GM21825 (cell line): ENCODE measurements around the gene IWS1.
"Not testable (repeated sequence)": the region's sequence is repeated elsewhere in the genome, so short reads cannot be mapped to it uniquely, and the experiment has no call there.

Experiments used
- ATAC-seq: cut with Tn5 transposase; IDR thresholded peaks from one replicate; pipeline ENCODE4 v1.9.1; 2021; ENCODE audit warnings: mild to moderate bottlenecking, moderate library complexity; ENCODE audit not compliant: unreplicated experiment

Gene IWS1

GRCh38 chr2:127530245-127531140 is 4.2 kb upstream of the IWS1 start:
- ATAC-seq, result no peak

- not testable (repeated sequence) for ATAC-seq
These were observed 3.1 kb upstream of the IWS1 start for GRCh38 chr2:127529416-127529815.

DNA sequence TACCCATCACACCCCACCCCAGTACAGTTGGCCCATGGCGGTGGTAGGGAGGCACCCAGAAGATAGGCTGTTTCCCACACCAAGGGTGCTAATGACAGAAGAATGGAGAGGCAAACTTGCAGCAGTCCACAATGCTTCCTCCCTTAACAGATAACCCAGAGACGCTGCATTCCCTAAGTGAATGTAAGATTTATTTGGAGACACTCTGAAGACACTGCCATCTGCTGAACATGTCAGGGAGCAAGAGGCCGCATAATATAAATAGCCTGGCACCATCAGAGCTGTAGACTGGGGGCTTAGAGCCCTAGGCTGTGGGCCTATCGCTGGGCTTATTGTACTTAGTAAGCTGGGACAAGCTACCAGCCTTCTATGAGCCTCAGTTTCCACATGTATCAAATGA is 2.2 kb upstream of the IWS1 start:
- ATAC-seq, result no peak

GRCh38 chr2:127527001-127527804 is 914 bp upstream of the IWS1 start:
- peak; percentile 16 for ATAC-seq

GRCh38 chr2:127525691-127526131 is 578 bp downstream of the IWS1 start:
- ATAC-seq, result peak; percentile 20

DNA sequence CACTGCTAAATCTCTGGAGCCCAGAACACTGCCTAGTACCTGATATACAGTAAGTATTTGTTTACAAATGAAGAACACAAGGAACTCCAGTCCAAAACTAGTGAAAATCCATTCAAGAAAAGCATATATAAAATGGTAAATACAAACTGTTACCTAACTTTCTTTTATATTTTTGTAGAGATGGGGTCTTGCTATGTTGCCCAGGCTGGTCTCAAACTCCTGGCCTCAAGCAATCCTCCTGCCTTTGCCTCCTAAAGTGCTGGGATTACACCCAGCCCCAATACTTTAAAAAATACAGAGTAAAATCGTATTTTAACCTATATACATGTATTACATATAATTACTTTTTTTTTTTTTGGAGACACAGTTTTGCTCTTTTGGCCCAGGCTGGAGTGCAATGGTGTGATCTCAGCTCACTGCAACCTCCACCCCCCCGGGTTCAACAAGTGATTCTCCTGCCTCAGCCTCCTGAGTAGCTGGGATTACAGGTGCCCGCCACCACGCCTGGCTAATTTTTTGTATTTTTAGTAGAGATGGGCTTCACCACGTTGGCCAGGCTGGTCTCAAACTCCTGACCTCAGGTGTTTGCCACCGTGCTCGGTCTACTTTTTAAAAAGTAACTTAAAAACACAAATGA is 2.0 kb downstream of the IWS1 start:
- not testable (repeated sequence) for ATAC-seq

- no peak for ATAC-seq
These were observed 2.9 kb downstream of the IWS1 start for GRCh38 chr2:127523269-127523939.

DNA sequence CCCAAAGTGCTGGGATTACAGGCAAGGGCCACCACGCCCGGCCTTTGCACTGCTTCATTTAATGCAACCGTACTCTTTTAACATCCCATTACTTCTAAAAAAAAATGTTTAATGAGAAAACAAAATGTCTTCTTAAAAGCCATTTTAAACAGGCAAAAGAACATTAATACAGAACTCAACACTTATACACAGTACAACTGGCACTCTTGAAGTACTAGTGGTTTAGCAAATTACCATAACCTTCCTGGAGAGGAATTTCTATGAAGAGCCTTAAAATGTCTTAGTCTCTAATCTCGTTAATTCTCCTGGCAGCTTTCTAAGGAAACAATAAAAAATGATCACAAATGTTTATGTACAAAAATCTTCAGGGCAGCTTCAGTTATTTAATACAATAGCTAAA is 5.9 kb downstream of the IWS1 start:
- ATAC-seq, result no peak

- ATAC-seq, result no peak
These were observed 8.8 kb downstream of the IWS1 start for GRCh38 chr2:127517465-127517864.

GRCh38 chr2:127516041-127516762 is 10.1 kb downstream of the IWS1 start:
- ATAC-seq, result no peak

GRCh38 chr2:127515383-127515915 is 10.8 kb downstream of the IWS1 start:
- no peak for ATAC-seq

DNA sequence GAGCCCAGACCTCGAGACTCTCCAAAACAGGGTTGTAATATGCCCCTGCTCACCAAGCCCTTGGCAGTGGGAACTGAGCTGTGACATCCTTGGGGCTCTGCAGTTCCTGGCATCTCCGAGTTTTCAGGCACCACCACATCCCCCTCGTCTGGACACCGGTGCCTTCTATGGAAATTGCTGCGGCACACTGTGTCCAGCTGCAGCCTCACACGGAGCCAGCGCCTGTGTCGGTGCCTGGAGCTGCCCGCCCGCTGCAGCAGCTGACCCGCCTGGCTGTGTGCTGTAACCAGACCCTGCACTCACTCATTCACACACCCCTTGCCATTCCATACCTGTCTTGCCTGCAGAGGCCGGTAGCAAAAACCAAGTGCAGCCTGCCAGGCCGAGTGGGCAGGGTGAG is 11.8 kb downstream of the IWS1 start:
- ATAC-seq, result no peak

- no peak for ATAC-seq
These were observed 12.2 kb downstream of the IWS1 start for GRCh38 chr2:127514076-127514475.

GRCh38 chr2:127512362-127512761 is 13.9 kb downstream of the IWS1 start:
- no peak for ATAC-seq

DNA sequence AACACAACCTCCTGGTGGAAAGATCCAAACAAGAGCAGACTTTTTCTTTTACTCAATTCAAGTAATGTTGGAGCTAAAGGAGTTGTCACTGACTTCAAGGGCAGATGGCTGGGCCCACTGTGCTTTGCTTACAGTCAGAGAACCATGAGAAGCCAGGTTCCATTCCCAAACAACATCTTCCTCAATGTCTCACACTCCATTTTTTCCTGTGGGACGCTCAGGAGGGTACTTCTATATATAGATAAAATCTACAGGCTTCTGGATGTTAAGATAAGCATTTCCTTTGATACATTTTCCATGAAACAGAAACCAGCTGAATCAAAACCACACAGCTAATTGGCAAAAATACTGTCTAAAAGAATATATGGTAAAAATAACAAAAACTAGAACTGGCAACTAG is 14.4 kb downstream of the IWS1 start:
- ATAC-seq, result no peak

GRCh38 chr2:127511090-127511695 is 15.1 kb downstream of the IWS1 start:
- no peak for ATAC-seq

GRCh38 chr2:127510073-127510472 is 16.2 kb downstream of the IWS1 start:
- ATAC-seq, result no peak

- peak; percentile 40 for ATAC-seq
These were observed 17.7 kb downstream of the IWS1 start for GRCh38 chr2:127508631-127509034.

GRCh38 chr2:127508023-127508630 is 18.2 kb downstream of the IWS1 start:
- ATAC-seq, result no peak
